HepG2 (cell line): ENCODE measurements around the gene C19orf44. TPM values are rescaled to one million over a fixed set of nuclear protein-coding genes. Genes with fewer than 3 reads are reported as not detected.

Experiments
- ATF4 ChIP-seq, 2 experiments: fragments of 450-650 bp in 1 of 2; sonication (generic) in 1 of 2; formaldehyde crosslinking; IDR thresholded peaks; 2 replicates each; pipeline versions ENCODE4 v1.5.0 to v1.8.0; 2020 to 2022; ENCODE audit warnings: mild to moderate bottlenecking in 1 of 2, missing genetic modification reagents in 1 of 2
- FOXP1 ChIP-seq, 2 experiments: fragments of 450-650 bp in 1 of 2; IDR thresholded peaks; 2 replicates each; pipeline ENCODE4 v1.6.1; 2017 to 2018; ENCODE audit warnings: antibody characterized with exemption in 1 of 2
- HMG20B ChIP-seq: conservative IDR thresholded peaks from 2 replicates; pipeline ENCODE4 v1.6.1; 2016; ENCODE audit warnings: missing genetic modification reagents, missing compliant biosample characterization
- KDM4B ChIP-seq: sonication (generic); formaldehyde crosslinking; IDR thresholded peaks from 2 replicates; pipeline ENCODE4 v1.4.0; 2020; ENCODE audit warnings: missing genetic modification reagents
- ONECUT2 ChIP-seq: sonication (generic); formaldehyde crosslinking; IDR thresholded peaks from 2 replicates; pipeline ENCODE4 v1.4.0; 2020; ENCODE audit warnings: missing genetic modification reagents
- RORA ChIP-seq: sonication (generic); formaldehyde crosslinking; IDR thresholded peaks from 2 replicates; pipeline ENCODE4 v1.5.0; 2020; ENCODE audit warnings: mild to moderate bottlenecking, missing genetic modification reagents, moderate library complexity
- SKIL ChIP-seq: sonication (generic); formaldehyde crosslinking; IDR thresholded peaks from 2 replicates; pipeline ENCODE4 v1.8.0; 2022; ENCODE audit warnings: missing genetic modification reagents, mild to moderate bottlenecking, moderate library complexity, borderline replicate concordance
- ZBTB46 ChIP-seq: sonication (generic); formaldehyde crosslinking; IDR thresholded peaks from 2 replicates; pipeline ENCODE4 v1.4.0; 2020; ENCODE audit warnings: mild to moderate bottlenecking, missing genetic modification reagents, borderline replicate concordance
- ZBTB49 ChIP-seq: sonication (generic); formaldehyde crosslinking; IDR thresholded peaks from 2 replicates; pipeline ENCODE4 v1.4.0; 2020; ENCODE audit warnings: missing genetic modification reagents, borderline replicate concordance
- ZIK1 ChIP-seq: sonication (generic); formaldehyde crosslinking; IDR thresholded peaks from 2 replicates; pipeline ENCODE4 v1.5.0; 2020; ENCODE audit warnings: mild to moderate bottlenecking, low read depth, missing genetic modification reagents, borderline replicate concordance
- polyA plus RNA-seq, 8 experiments: library from polyadenylated mRNA; depleted of rRNA in 3 of 8; stranded (reverse) in 7 of 8; unstranded in 1 of 8; fragments of >200 nt; fragmentation: Illumina TruSeq in 4 of 8; extraction: Trizol in 4 of 8; gene quantifications; 2 replicates each; pipeline versions ENCODE4 v1.2.1 to v1.2.3, GENCODE V29; 2011 to 2016; ENCODE audit warnings: low read depth in 4 of 8, missing spikeins in 1 of 8, mixed read lengths in 1 of 8; ENCODE audit not compliant: insufficient read depth in 1 of 8
- total RNA-seq, 5 experiments: library from RNA; depleted of rRNA; stranded (reverse); fragments of >200 nt; fragmentation: Illumina TruSeq; extraction: Trizol; gene quantifications; 2 replicates each; pipeline ENCODE4 v1.2.3, GENCODE V29; 2016; ENCODE audit warnings: low read depth in 1 of 5

Gene C19orf44
- total and polyA plus RNA-seq, 2 of the 13 experiments (the other 11 are each of a cell fraction or from before 2014, with no cell fraction given): 3.2 to 4.3 TPM

GRCh38 chr19:16562608-16563025 lies 66.4 kb downstream of the C19orf44 start (continued):
- TF ChIP-seq ATF4 (CRISPR knock-in tag; IDR thresholded peaks at IDR 0.05): no peak
- TF ChIP-seq ZBTB49 (CRISPR knock-in tag): no peak
- TF ChIP-seq HMG20B: no peak
- TF ChIP-seq ZIK1: no peak
- TF ChIP-seq ONECUT2 (CRISPR knock-in tag): no peak
- no peak for TF ChIP-seq ZBTB46 (CRISPR knock-in tag)
- no peak for TF ChIP-seq FOXP1 (IDR thresholded peaks at IDR 0.05)
- TF ChIP-seq FOXP1 (CRISPR knock-in tag; IDR thresholded peaks at IDR 0.05): no peak
- TF ChIP-seq SKIL: no peak
- TF ChIP-seq KDM4B (CRISPR knock-in tag): no peak
- TF ChIP-seq RORA: no peak
